ENCODE results near the gene CBLB. TPM values are rescaled to one million over a fixed set of nuclear protein-coding genes. Genes with fewer than 3 reads are reported as not detected.

Gene CBLB
- total and polyA plus RNA-seq, 3 experiments from 2014 or later = 67.7 to 113 (median 112) TPM

DNA sequence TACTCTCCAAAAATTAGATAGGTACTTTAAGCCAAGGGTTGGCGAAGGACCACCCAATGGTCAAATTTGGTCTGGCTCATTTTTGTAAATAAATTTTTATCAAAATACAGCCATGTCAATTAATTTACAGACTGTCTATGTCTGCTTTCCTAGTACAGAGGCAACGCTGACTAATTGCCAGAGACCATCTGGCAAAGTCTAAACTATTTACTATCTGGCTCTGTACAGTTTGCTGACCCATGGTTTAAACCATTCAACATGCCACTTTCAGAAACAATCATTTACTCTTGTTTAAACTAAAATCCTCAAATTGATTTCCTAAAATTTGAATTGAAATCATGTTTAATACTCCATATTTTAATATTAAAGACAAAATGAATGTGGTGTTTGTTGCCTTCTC is 25.9 kb downstream of the CBLB start:
- no peaks in the 10 kb centered on the region for H3K27me3 ChIP-seq (ENCODE audit: insufficient read depth, low read length, poor library complexity, severe bottlenecking)
- H3K27me3 Mint-ChIP-seq = no peaks in the 10 kb centered on the region
- peaks cover 34% of the 10 kb centered on the region for H3K4me1 ChIP-seq (ENCODE audit: insufficient read depth, low read length)
- H3K36me3 Mint-ChIP-seq = peaks cover 24 to 56% (median 33%) of the 10 kb centered on the region in 3 donors
- no peaks in the 10 kb centered on the region for H3K9me3 Mint-ChIP-seq
- H3K4me3 ChIP-seq (ENCODE audit: low read length) = no peak overlapping the region
- H3K27ac Mint-ChIP-seq = peak overlapping the region in 1 of 8 donors; percentile 68
- CTCF ChIA-PET = no interaction called here
- DNase-seq = no peak
- H3K4me1 Mint-ChIP-seq = peaks cover 72 to 83% (median 78%) of the 10 kb centered on the region in 3 donors
- POLR2A ChIA-PET = no interaction called here
- no peak overlapping the region for H3K4me3 Mint-ChIP-seq
- H3K36me3 ChIP-seq (ENCODE audit: insufficient read depth, low read length) = no peaks in the 10 kb centered on the region
- no peaks in the 10 kb centered on the region for H3K9me3 ChIP-seq (ENCODE audit: low read length)
- no peak overlapping the region for H3K27ac ChIP-seq (ENCODE audit: low read depth, low read length)

DNA sequence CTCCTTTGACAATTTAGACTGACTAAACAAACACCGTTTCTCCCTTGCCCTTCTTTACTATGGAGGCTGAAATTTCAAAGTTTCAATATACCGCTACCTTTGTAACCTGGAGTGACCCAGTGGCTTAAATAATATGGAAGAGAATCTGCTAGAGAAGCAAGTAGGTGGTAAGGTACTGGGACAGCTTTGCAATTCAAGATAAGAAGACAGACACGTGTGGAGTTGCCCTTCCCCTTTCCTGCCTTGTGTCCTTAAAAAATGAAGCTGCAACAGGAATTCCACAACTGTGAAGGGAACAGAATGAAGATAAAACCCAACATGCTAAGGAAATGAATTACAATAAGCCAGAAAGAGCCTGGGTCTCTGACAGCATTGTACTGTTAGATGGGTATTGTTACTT is 26.4 kb downstream of the CBLB start:
- Mint-ChIP-seq H3K27ac (peak overlapping the region in 7 of 8 donors; percentile 37 to 89 (median 68)), H3K4me3 (no peak overlapping the region), H3K36me3 (peaks cover 24 to 56% (median 30%) of the 10 kb centered on the region in 3 donors), H3K4me1 (peaks cover 71 to 83% (median 78%) of the 10 kb centered on the region in 3 donors), H3K27me3 (no peaks in the 10 kb centered on the region), H3K9me3 (no peaks in the 10 kb centered on the region)
- ChIA-PET POLR2A (interaction anchor here (0.6 kb wide), 1 partner anchor 742 kb away, joined by 3 read pairs; no protein-coding TSS in a partner anchor), CTCF (interaction anchor here (0.9 kb wide), 1 partner anchor 157 kb away, joined by 3 read pairs; no protein-coding TSS in a partner anchor)
- no peak overlapping the region for H3K4me3 ChIP-seq (ENCODE audit: low read length)
- no peaks in the 10 kb centered on the region for H3K36me3 ChIP-seq (ENCODE audit: insufficient read depth, low read length)
- DNase-seq = no peak
- peaks cover 33% of the 10 kb centered on the region for H3K4me1 ChIP-seq (ENCODE audit: insufficient read depth, low read length)
- no peak overlapping the region for H3K27ac ChIP-seq (ENCODE audit: low read depth, low read length)
- no peaks in the 10 kb centered on the region for H3K9me3 ChIP-seq (ENCODE audit: low read length)
- H3K27me3 ChIP-seq (ENCODE audit: insufficient read depth, low read length, poor library complexity, severe bottlenecking) = no peaks in the 10 kb centered on the region

DNA sequence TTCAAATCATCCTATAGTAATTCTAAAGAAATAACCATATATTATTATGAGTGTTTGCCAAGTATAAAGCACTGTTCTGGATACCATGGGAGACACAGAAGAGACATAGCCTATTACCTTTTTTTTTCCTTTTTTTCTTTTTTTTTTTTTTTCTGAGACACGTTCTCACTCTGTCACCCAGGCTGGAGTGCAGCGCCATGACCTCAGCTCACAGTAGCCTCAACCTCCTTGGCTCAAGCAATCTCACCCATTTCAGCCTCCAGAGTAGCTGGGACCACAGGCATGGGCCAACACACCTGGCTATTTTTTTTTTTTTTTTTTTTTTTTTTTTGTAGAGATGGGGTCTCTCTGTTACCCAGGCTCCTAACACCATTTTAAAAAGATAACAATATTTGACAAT is 30.9 kb downstream of the CBLB start:
- H3K36me3 ChIP-seq (ENCODE audit: insufficient read depth, low read length) = no peaks in the 10 kb centered on the region
- peaks cover 71 to 87% (median 85%) of the 10 kb centered on the region in 3 donors for H3K4me1 Mint-ChIP-seq
- peaks cover 26 to 63% (median 27%) of the 10 kb centered on the region in 3 donors for H3K36me3 Mint-ChIP-seq
- no peaks in the 10 kb centered on the region for H3K9me3 ChIP-seq (ENCODE audit: low read length)
- no peaks in the 10 kb centered on the region for H3K9me3 Mint-ChIP-seq
- no peak overlapping the region for H3K4me3 ChIP-seq (ENCODE audit: low read length)
- no peaks in the 10 kb centered on the region for H3K27me3 Mint-ChIP-seq
- CTCF ChIA-PET = interaction anchor here (0.7 to 2.3 kb wide), 3 partner anchors 30 to 371 kb away, joined by 3 to 4 read pairs (median 3); no protein-coding TSS in a partner anchor
- H3K4me3 Mint-ChIP-seq = peak overlapping the region in 6 of 7 donors; percentile 3 to 44 (median 12)
- no peak for DNase-seq
- H3K4me1 ChIP-seq (ENCODE audit: insufficient read depth, low read length) = peaks cover 37% of the 10 kb centered on the region
- no peaks in the 10 kb centered on the region for H3K27me3 ChIP-seq (ENCODE audit: insufficient read depth, low read length, poor library complexity, severe bottlenecking)
- no peak overlapping the region for H3K27ac ChIP-seq (ENCODE audit: low read depth, low read length)
- POLR2A ChIA-PET = interaction anchor here (0.7 kb wide), 1 partner anchor 169 kb away, joined by 5 read pairs; no protein-coding TSS in a partner anchor
- H3K27ac Mint-ChIP-seq = peak overlapping the region; percentile 1 to 72 (median 44)

DNA sequence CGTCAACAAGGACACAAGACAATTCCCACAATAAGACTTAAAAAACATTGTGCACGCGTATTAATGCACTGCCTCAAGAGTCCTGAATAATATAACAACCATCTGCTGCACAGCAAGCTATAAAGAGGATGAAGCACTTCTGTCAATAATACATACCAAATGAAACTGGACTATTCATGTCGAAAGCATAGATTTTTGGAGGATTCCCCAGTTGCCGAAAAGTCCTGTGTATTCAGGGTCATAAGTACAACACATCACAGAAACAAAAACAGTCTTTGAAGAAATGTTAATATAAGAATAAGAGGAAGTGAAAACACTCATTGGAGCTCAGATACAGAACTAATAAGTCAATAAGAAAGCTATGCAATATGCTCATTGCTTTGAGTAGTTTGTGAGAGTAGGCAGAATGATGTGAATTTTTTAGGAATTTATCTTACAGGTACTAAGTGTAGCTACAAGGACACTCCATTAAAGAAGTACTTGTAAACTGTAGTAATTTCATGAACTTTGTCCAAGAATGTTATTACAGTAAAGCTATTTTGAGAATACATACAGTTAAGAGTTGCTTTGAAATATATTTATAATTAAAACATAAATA is 31.6 kb downstream of the CBLB start:
- peak overlapping the region; percentile 13 for H3K27ac ChIP-seq (ENCODE audit: low read depth, low read length)
- Mint-ChIP-seq H3K36me3 (peaks cover 27 to 63% (median 29%) of the 10 kb centered on the region in 3 donors), H3K9me3 (no peaks in the 10 kb centered on the region), H3K4me1 (peaks cover 73 to 89% (median 88%) of the 10 kb centered on the region in 3 donors), H3K4me3 (peak overlapping the region; percentile 71 to 93 (median 81)), H3K27ac (peak overlapping the region; percentile 30 to 97 (median 83)), H3K27me3 (no peaks in the 10 kb centered on the region)
- DNase-seq = no peak
- CTCF ChIA-PET = interaction anchor here (0.7 to 2.3 kb wide), 4 partner anchors 12 to 371 kb away, joined by 3 to 4 read pairs (median 4); no protein-coding TSS in a partner anchor
- H3K4me1 ChIP-seq (ENCODE audit: insufficient read depth, low read length) = peaks cover 44% of the 10 kb centered on the region
- H3K27me3 ChIP-seq (ENCODE audit: insufficient read depth, low read length, poor library complexity, severe bottlenecking) = no peaks in the 10 kb centered on the region
- H3K9me3 ChIP-seq (ENCODE audit: low read length) = no peaks in the 10 kb centered on the region
- POLR2A ChIA-PET = interaction anchor here (0.7 to 0.8 kb wide), 2 partner anchors 32 to 169 kb away, joined by 3 to 5 read pairs; no protein-coding TSS in a partner anchor
- no peak overlapping the region for H3K4me3 ChIP-seq (ENCODE audit: low read length)
- H3K36me3 ChIP-seq (ENCODE audit: insufficient read depth, low read length) = no peaks in the 10 kb centered on the region

DNA sequence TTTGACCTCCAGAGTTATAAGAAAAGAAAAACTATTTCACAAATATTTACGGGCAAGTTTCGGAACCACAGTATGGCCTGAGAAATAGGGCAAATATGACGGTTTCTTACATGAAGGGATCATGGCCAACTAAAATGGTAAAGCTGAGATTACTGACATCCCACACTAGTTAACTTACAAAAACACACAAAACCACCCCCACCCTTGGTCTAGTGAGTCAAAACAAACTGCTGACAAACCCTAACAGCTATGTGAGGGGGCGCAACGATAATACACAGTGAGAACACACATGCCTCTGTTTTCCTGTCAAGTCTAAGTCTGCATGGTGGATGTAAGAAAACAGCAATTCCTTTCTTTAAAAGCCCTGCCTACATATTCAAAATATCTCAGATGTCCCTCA is 32.3 kb downstream of the CBLB start:
- H3K4me1 ChIP-seq (ENCODE audit: insufficient read depth, low read length) = peaks cover 48% of the 10 kb centered on the region
- no peaks in the 10 kb centered on the region for H3K9me3 ChIP-seq (ENCODE audit: low read length)
- H3K27me3 Mint-ChIP-seq = no peaks in the 10 kb centered on the region
- no peak overlapping the region for H3K4me3 ChIP-seq (ENCODE audit: low read length)
- peaks cover 20 to 60% (median 25%) of the 10 kb centered on the region in 3 donors for H3K36me3 Mint-ChIP-seq
- peak overlapping the region; percentile 72 to 97 (median 84) for H3K27ac Mint-ChIP-seq
- peak in 1 of 5 donors; percentile 56 for DNase-seq
- H3K27me3 ChIP-seq (ENCODE audit: insufficient read depth, low read length, poor library complexity, severe bottlenecking) = no peaks in the 10 kb centered on the region
- H3K4me3 Mint-ChIP-seq = peak overlapping the region; percentile 71 to 93 (median 81)
- CTCF ChIA-PET = interaction anchor here (0.8 to 2.3 kb wide), 4 partner anchors 11 to 372 kb away, joined by 3 to 4 read pairs (median 4); no protein-coding TSS in a partner anchor
- POLR2A ChIA-PET = no interaction called here
- H3K4me1 Mint-ChIP-seq = peaks cover 74 to 89% (median 88%) of the 10 kb centered on the region in 3 donors
- H3K36me3 ChIP-seq (ENCODE audit: insufficient read depth, low read length) = no peaks in the 10 kb centered on the region
- no peaks in the 10 kb centered on the region for H3K9me3 Mint-ChIP-seq
- peak overlapping the region; percentile 13 for H3K27ac ChIP-seq (ENCODE audit: low read depth, low read length)

GRCh38 chr3:105835606-105836005 is 33.2 kb downstream of the CBLB start:
- ChIA-PET CTCF (interaction anchor here (1.4 to 2.3 kb wide), 2 partner anchors 16 to 373 kb away, joined by 3 to 4 read pairs; no protein-coding TSS in a partner anchor), POLR2A (no interaction called here)
- Mint-ChIP-seq H3K27me3 (no peaks in the 10 kb centered on the region), H3K4me3 (peak overlapping the region in 5 of 7 donors; percentile 30 to 93 (median 81)), H3K9me3 (no peaks in the 10 kb centered on the region), H3K4me1 (peaks cover 82 to 97% (median 96%) of the 10 kb centered on the region in 3 donors), H3K36me3 (peaks cover 26 to 67% (median 27%) of the 10 kb centered on the region in 3 donors), H3K27ac (peak overlapping the region; percentile 72 to 97 (median 82))
- Histone ChIP-seq H3K9me3 (ENCODE audit: low read length) (no peaks in the 10 kb centered on the region), H3K27ac (ENCODE audit: low read depth, low read length) (no peak overlapping the region), H3K4me3 (ENCODE audit: low read length) (peak overlapping the region; percentile 5), H3K27me3 (ENCODE audit: insufficient read depth, low read length, poor library complexity, severe bottlenecking) (no peaks in the 10 kb centered on the region), H3K36me3 (ENCODE audit: insufficient read depth, low read length) (no peaks in the 10 kb centered on the region), H3K4me1 (ENCODE audit: insufficient read depth, low read length) (peaks cover 55% of the 10 kb centered on the region)
- DNase-seq = no peak

DNA sequence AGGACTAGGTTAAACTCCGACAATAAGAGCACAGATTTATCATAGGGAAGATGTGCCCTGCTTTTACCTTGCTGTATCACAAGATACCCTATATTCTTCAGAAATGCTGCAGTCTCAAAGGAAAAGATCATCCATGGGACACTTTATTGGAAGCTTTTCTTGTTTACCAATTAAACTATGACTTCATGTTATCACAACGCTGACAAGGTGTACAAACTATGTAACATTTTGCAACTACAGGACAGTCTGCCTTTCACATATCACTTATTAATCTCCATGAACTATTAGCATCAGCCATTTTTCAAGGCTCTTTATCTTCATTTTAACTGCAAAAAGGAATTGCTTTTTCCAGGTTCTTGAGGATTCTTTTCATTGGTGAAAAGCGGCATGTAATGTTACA is 34.0 kb downstream of the CBLB start:
- Histone ChIP-seq H3K27ac (ENCODE audit: low read depth, low read length) (no peak overlapping the region), H3K27me3 (ENCODE audit: insufficient read depth, low read length, poor library complexity, severe bottlenecking) (no peaks in the 10 kb centered on the region), H3K9me3 (ENCODE audit: low read length) (no peaks in the 10 kb centered on the region), H3K4me1 (ENCODE audit: insufficient read depth, low read length) (peaks cover 63% of the 10 kb centered on the region), H3K4me3 (ENCODE audit: low read length) (no peak overlapping the region), H3K36me3 (ENCODE audit: insufficient read depth, low read length) (no peaks in the 10 kb centered on the region)
- Mint-ChIP-seq H3K4me1 (peaks cover 83 to 97% (median 96%) of the 10 kb centered on the region in 3 donors), H3K4me3 (peak overlapping the region in 4 of 7 donors; percentile 38 to 75 (median 58)), H3K27ac (peak overlapping the region in 7 of 8 donors; percentile 1 to 87 (median 68)), H3K27me3 (no peaks in the 10 kb centered on the region), H3K9me3 (no peaks in the 10 kb centered on the region), H3K36me3 (peaks cover 21 to 62% (median 26%) of the 10 kb centered on the region in 3 donors)
- CTCF ChIA-PET = interaction anchor here (1.4 kb wide), 1 partner anchor 17 kb away, joined by 3 read pairs; no protein-coding TSS in a partner anchor
- no peak for DNase-seq
- POLR2A ChIA-PET = no interaction called here

- Histone ChIP-seq H3K9me3 (ENCODE audit: low read length) (no peaks in the 10 kb centered on the region), H3K4me3 (ENCODE audit: low read length) (no peak overlapping the region), H3K27me3 (ENCODE audit: insufficient read depth, low read length, poor library complexity, severe bottlenecking) (no peaks in the 10 kb centered on the region), H3K36me3 (ENCODE audit: insufficient read depth, low read length) (no peaks in the 10 kb centered on the region), H3K4me1 (ENCODE audit: insufficient read depth, low read length) (peaks cover 78% of the 10 kb centered on the region), H3K27ac (ENCODE audit: low read depth, low read length) (no peak overlapping the region)
- Mint-ChIP-seq H3K9me3 (no peaks in the 10 kb centered on the region), H3K27me3 (no peaks in the 10 kb centered on the region), H3K36me3 (peaks cover 16 to 46% (median 17%) of the 10 kb centered on the region in 3 donors), H3K4me3 (peak overlapping the region; percentile 25 to 81 (median 60)), H3K27ac (peak overlapping the region; percentile 64 to 98 (median 90)), H3K4me1 (peaks cover 78 to 95% (median 94%) of the 10 kb centered on the region in 3 donors)
- ChIA-PET POLR2A (no interaction called here), CTCF (interaction anchor here (1.6 kb wide), 1 partner anchor 13 kb away, joined by 4 read pairs; no protein-coding TSS in a partner anchor)
- no peak for DNase-seq
These were observed 36.2 kb downstream of the CBLB start for GRCh38 chr3:105832644-105833043.
